ENCODE results near the gene COQ2. TPM values are rescaled to one million over a fixed set of nuclear protein-coding genes. Genes with fewer than 3 reads are reported as not detected.
"Not testable (repeated sequence)": the region's sequence is repeated elsewhere in the genome, so short reads cannot be mapped to it uniquely, and the experiment has no call there.

Gene COQ2
- polyA plus RNA-seq, 1 experiment, result 18.9 TPM

- ChIA-PET CTCF (interaction anchor here (0.6 kb wide), 1 partner anchor 47 kb away, joined by 5 read pairs; no protein-coding TSS in a partner anchor), POLR2A (interaction anchor here (0.5 kb wide), 1 partner anchor 898 kb away, joined by 3 read pairs; no protein-coding TSS in a partner anchor)
These were observed 41.9 kb upstream of the COQ2 start for GRCh38 chr4:83326546-83326945.

DNA sequence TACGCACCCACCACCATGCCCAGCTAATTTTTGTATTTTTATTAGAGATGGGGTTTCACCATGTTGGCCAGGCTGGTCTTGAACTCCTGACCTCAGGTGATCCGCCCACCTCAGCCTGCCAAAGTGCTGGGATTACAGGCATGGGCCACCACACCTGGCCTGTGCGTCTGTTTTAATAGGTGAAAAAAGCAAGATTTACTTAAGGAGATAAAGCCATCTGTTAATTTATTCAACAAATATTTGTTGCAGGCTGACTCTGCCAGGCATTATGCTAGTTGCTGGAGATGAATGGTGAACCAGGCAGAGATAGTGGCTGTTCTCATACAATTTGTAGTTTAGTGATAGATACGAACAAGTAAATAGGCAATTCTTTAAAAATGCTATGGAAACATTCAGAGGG lies 40.7 kb upstream of the COQ2 start:
- POLR2A ChIA-PET; H3K4me3 ChIP-seq (ENCODE audit: low read depth, low read length); DNase-seq (ENCODE audit: low read depth, low spot score); CTCF ChIA-PET; H3K27ac ChIP-seq (ENCODE audit: low read depth, low read length); H3K9me3 ChIP-seq (ENCODE audit: control insufficient read depth, insufficient read depth, low read length): not testable (repeated sequence)
- H3K27me3 ChIP-seq (ENCODE audit: control insufficient read depth, insufficient read depth, low read length), result peaks cover 19% of the 10 kb centered on the region

More at GRCh38 chr4:83326546-83326945, 41.9 kb upstream of the COQ2 start:
- Histone ChIP-seq H3K9me3 (ENCODE audit: control insufficient read depth, insufficient read depth, low read length) (no peaks in the 10 kb centered on the region), H3K27me3 (ENCODE audit: control insufficient read depth, insufficient read depth, low read length) (peaks cover 19% of the 10 kb centered on the region), H3K27ac (ENCODE audit: low read depth, low read length) (no peak overlapping the region), H3K4me3 (ENCODE audit: low read depth, low read length) (no peak overlapping the region)
- no peak for DNase-seq (ENCODE audit: low read depth, low spot score)
- TF ChIP-seq, protein P1, sequence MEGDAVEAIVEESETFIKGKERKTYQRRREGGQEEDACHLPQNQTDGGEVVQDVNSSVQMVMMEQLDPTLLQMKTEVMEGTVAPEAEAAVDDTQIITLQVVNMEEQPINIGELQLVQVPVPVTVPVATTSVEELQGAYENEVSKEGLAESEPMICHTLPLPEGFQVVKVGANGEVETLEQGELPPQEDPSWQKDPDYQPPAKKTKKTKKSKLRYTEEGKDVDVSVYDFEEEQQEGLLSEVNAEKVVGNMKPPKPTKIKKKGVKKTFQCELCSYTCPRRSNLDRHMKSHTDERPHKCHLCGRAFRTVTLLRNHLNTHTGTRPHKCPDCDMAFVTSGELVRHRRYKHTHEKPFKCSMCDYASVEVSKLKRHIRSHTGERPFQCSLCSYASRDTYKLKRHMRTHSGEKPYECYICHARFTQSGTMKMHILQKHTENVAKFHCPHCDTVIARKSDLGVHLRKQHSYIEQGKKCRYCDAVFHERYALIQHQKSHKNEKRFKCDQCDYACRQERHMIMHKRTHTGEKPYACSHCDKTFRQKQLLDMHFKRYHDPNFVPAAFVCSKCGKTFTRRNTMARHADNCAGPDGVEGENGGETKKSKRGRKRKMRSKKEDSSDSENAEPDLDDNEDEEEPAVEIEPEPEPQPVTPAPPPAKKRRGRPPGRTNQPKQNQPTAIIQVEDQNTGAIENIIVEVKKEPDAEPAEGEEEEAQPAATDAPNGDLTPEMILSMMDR (IDR thresholded peaks at IDR 0.05; ENCODE audit: low read depth, low read length), result no peak

DNA sequence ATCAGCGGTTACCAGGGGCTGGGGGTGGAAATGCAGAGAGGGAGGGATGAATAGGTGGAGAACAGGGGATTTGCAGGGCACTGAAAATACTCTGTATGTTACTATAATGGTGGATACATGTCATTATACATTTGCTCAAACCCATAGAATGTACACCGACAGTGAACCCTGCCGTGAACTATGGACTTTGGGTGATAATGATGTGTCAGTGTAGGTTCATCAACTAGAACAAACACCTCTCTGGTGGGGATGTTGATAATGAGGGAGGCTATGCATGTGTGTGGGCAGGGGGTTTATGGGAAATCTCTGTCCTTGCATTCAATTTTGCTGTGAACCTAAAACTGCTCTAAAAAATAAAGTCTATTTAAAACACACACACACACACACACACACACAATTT lies 38.5 kb upstream of the COQ2 start:
- Histone ChIP-seq H3K27ac (ENCODE audit: low read depth, low read length) (no peak overlapping the region), H3K9me3 (ENCODE audit: control insufficient read depth, insufficient read depth, low read length) (no peaks in the 10 kb centered on the region), H3K27me3 (ENCODE audit: control insufficient read depth, insufficient read depth, low read length) (peaks cover 12% of the 10 kb centered on the region), H3K4me3 (ENCODE audit: low read depth, low read length) (no peak overlapping the region)
- no peak for DNase-seq (ENCODE audit: low read depth, low spot score)
- ChIA-PET POLR2A (no interaction called here), CTCF (no interaction called here)
- TF ChIP-seq, protein P1 (IDR thresholded peaks at IDR 0.05; ENCODE audit: low read depth, low read length), result no peak

- Histone ChIP-seq H3K27me3 (ENCODE audit: control insufficient read depth, insufficient read depth, low read length) (peaks cover 9% of the 10 kb centered on the region), H3K9me3 (ENCODE audit: control insufficient read depth, insufficient read depth, low read length) (no peaks in the 10 kb centered on the region), H3K4me3 (ENCODE audit: low read depth, low read length) (no peak overlapping the region), H3K27ac (ENCODE audit: low read depth, low read length) (no peak overlapping the region)
- no peak for DNase-seq (ENCODE audit: low read depth, low spot score)
- POLR2A ChIA-PET, result interaction anchor here (0.7 kb wide), 1 partner anchor 68 kb away, joined by 3 read pairs; no protein-coding TSS in a partner anchor
- TF ChIP-seq, protein P1 (IDR thresholded peaks at IDR 0.05; ENCODE audit: low read depth, low read length), result no peak
- CTCF ChIA-PET, result interaction anchor here (0.6 to 1.0 kb wide), 3 partner anchors 60 to 892 kb away, joined by 3 to 5 read pairs (median 5); no protein-coding TSS in a partner anchor
These were observed 36.0 kb upstream of the COQ2 start for GRCh38 chr4:83320548-83320947.

GRCh38 chr4:83318666-83319065 lies 34.1 kb upstream of the COQ2 start:
- TF ChIP-seq, protein P1 (IDR thresholded peaks at IDR 0.05; ENCODE audit: low read depth, low read length), result no peak
- ChIA-PET POLR2A (no interaction called here), CTCF (no interaction called here)
- H3K27ac ChIP-seq (ENCODE audit: low read depth, low read length), result no peak overlapping the region
- H3K9me3 ChIP-seq (ENCODE audit: control insufficient read depth, insufficient read depth, low read length), result no peaks in the 10 kb centered on the region
- peaks cover 8% of the 10 kb centered on the region for H3K27me3 ChIP-seq (ENCODE audit: control insufficient read depth, insufficient read depth, low read length)
- no peak for DNase-seq (ENCODE audit: low read depth, low spot score)
- H3K4me3 ChIP-seq (ENCODE audit: low read depth, low read length), result no peak overlapping the region
